GM12864 (cell line): Measurements from ENCODE around the gene RPL19.
"Not testable (repeated sequence)": the region's sequence is repeated elsewhere in the genome, so short reads cannot be mapped to it uniquely, and the experiment has no call there.

ENCODE experiments used
- DNase-seq: peaks from one replicate; pipeline ENCODE4 v3.0.0-alpha.2; 2011; ENCODE audit warnings: low read depth
- H3K4me3 ChIP-seq: 2 replicates; pipeline ENCODE4 v1.5.1; 2011; ENCODE audit warnings: mild to moderate bottlenecking, low read depth, low read length, control low read depth
- TF ChIP-seq, protein P1 (sequence below): IDR thresholded peaks from 2 replicates; pipeline ENCODE4 v1.5.1; 2011; ENCODE audit warnings: low read depth, mild to moderate bottlenecking, moderate library complexity, low read length, control low read depth, inconsistent platforms; ENCODE audit errors: missing control alignments

The RPL19 gene

DNA sequence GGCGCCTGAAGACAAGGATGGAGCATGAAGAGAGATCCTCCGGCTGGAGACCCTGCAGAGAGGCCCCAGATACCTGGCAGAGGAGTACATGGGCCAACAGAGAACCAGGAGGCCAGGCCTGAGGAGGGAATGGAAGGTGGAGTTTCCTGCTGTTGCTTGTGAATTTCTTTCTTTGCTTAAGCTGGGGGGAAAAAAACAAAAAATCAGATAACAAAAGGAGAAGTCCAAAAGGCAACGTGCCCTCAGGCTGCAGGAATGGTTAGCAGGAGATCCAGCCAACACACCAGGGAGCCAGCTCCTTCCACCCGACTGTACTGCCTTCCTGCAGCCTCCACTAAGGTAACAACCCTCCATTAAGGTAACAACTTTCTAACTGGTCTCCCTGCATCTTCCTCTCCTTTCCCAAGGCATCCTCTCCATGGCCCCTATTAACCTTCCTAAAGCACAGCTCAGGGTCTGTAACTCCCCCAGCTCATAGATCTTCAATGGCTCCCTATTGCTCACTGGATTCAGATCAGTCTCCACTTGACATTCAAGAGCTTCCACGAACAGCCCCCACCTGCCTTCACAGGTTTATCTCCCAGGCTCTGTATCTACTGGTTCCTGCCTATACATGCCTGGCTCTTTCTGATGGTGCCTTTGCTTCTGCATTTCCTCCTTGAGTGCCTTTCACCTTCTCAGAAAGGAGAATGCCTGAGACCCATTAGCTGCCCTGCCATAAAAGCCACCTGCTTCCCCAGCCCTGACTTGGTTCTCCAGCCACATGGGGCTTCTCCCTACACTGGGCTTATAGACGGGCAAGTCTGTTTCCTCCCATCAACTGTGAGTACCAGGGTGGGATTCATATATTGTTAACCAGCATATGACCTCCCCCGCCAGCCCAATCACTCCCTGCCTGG is 33.4 kb upstream of the RPL19 start:
- H3K4me3 ChIP-seq: no peak overlapping the region
- TF ChIP-seq, protein P1, sequence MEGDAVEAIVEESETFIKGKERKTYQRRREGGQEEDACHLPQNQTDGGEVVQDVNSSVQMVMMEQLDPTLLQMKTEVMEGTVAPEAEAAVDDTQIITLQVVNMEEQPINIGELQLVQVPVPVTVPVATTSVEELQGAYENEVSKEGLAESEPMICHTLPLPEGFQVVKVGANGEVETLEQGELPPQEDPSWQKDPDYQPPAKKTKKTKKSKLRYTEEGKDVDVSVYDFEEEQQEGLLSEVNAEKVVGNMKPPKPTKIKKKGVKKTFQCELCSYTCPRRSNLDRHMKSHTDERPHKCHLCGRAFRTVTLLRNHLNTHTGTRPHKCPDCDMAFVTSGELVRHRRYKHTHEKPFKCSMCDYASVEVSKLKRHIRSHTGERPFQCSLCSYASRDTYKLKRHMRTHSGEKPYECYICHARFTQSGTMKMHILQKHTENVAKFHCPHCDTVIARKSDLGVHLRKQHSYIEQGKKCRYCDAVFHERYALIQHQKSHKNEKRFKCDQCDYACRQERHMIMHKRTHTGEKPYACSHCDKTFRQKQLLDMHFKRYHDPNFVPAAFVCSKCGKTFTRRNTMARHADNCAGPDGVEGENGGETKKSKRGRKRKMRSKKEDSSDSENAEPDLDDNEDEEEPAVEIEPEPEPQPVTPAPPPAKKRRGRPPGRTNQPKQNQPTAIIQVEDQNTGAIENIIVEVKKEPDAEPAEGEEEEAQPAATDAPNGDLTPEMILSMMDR: no peak
- DNase-seq: no peak

DNA sequence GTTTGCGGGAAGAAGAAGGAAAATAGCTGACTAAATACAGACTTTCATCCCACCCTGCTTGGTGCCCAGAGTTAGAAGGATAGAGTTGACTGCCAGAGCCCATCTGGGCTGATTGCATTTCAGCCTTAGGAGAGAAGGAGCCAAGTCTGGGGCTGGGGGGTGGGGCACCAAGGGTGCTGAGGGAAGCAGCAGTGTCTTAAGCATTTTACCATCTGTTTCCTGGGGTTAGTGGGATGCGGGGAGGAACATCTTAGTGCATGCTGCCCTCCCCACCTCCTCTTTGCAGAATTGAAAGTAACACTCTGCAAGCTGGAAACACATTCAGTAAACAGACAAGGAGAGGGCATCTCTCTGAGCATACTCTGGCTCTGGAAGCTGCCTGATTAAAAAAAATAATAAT is 32.6 kb upstream of the RPL19 start:
- TF ChIP-seq, protein P1: no peak
- H3K4me3 ChIP-seq: no peak overlapping the region
- DNase-seq: no peak

DNA sequence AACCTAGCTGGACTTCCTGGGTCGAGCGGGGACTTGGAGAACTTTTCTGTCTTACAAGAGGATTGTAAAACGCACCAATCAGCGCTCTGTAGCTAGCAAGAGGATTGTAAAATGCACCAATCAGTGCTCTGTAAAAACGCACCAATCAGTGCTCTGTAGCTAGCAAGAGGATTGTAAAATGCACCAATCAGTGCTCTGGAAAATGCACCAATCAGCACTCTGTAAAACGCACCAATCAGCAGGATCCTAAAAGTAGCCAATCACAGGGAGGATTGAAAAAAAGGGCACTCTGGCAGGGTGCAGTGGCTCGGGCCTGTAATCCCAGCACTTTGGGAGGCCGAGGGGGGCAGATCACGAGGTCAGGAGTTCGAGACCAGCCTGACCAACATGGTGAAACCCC is 31.6 kb upstream of the RPL19 start:
- H3K4me3 ChIP-seq, DNase-seq: not testable (repeated sequence)

DNA sequence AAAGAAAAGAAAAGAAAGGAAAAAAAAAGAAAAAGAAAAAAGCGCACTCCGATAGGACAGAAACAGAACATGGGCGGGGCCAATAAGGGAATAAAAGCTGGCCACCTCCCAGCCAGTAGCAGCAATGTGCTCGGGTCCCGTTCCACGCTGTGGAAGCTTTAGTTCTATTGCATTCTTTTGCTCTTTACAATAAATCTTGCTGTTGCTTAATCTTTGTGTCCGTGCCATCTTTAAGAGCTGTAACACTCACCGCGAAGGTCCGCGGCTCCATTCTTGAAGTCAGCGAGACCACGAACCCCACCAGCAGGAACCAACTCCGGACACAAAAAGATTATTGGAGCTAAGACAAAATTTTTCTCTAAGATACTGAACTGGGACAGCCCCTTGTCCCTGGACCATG is 31.0 kb upstream of the RPL19 start:
- TF ChIP-seq, protein P1: no peak
- DNase-seq: no peak
- H3K4me3 ChIP-seq: no peak overlapping the region

DNA sequence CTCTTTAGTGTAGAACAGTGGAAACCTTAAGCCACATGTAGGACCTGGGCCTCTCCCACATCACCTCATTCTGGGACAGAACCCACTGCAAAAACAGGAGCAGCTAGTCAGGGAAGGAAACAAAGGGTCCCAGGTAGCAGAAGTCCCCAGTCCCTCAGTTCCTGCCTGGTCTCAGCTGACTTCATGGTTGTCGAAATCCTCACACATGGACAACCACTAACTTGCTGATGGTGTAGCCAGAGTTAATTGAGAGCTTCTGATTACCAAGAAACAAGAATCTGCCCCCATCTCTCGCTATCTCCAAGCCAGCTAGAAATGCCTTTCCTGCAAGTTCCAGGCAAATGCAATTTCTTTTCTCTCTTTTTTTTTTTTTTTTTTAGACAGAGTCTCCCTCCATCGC is 30.6 kb upstream of the RPL19 start:
- no peak overlapping the region for H3K4me3 ChIP-seq
- TF ChIP-seq, protein P1: no peak
- no peak for DNase-seq

DNA sequence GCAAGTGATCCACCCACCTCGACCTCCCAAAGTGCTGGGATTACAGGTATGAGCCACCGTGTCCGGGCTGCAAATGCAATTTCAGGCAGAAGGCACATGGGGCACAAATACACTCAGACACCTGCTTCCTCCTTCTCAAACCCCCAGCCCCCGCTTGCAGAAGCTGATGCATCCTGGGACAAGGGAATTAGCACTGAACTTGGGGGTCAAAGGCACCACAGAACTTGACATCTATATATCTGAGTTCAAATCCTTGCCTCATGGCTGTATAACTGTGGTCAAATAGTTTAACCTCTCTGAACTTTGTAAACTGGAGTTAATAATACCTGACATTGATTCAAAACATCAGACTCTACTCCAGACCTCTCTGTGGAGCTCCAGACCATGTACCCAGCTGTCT is 30.0 kb upstream of the RPL19 start:
- DNase-seq: no peak
- TF ChIP-seq, protein P1: no peak
- no peak overlapping the region for H3K4me3 ChIP-seq

DNA sequence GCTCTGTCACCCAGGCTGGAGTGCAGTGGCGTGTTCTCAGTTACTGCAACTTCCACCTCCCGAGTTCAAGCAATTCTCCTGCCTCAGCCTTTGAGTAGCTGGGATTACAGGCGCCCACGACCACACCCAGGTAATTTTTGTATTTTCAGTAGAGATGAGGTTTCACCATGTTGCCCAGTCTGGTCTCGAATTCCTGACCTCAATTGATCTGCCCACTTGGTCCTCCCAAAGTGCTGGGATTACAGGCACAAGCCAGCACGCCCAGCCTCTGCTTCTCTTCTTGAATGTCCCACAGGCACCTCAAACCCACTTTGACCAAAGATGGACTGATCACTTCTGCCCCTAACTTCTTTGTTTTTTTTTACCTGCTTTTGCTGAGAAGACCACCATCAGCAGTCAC is 29.5 kb upstream of the RPL19 start:
- no peak for DNase-seq
- H3K4me3 ChIP-seq: no peak overlapping the region
- TF ChIP-seq, protein P1: no peak
